HG02870 (cell line): Measurements from ENCODE around the gene PER2.
"Not testable (repeated sequence)": the region's sequence is repeated elsewhere in the genome, so short reads cannot be mapped to it uniquely, and the experiment has no call there.

Experiments used
- ATAC-seq: cut with Tn5 transposase; IDR thresholded peaks from one replicate; pipeline ENCODE4 v1.9.1; 2021; ENCODE audit warnings: mild to moderate bottlenecking, moderate library complexity; ENCODE audit not compliant: unreplicated experiment

The PER2 gene

GRCh38 chr2:238287737-238288649, at the start of gene PER2:
TSS of gene PER2 (minus strand) at chr2:238288610. CDS start at chr2:238277936, 10,674 bp downstream.
- ATAC-seq: peak; percentile 33

DNA sequence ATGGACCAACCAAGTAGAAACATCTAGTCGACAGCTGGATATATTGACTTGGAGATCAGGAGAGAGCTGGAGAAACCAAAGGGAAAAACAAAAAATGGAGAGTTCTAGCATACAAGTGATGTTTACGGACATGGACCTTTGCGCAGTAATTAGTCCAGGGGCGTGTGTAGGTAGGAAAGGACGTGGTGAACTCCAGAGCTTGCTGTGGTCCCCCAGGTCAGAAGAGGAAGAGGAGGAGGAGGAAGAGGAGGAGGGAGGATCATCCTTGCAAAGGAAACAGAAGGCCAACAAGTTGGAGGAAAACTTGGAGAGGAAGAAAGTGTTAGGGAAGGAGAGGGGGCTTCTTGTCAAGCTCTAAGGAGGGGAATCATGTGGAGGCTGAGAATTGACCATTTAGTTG, 49.4 kb upstream of the PER2 start:
- ATAC-seq: no peak

GRCh38 chr2:238336793-238337444, 48.5 kb upstream of the PER2 start:
- no peak for ATAC-seq

GRCh38 chr2:238336151-238336550, 47.7 kb upstream of the PER2 start:
- ATAC-seq: no peak

DNA sequence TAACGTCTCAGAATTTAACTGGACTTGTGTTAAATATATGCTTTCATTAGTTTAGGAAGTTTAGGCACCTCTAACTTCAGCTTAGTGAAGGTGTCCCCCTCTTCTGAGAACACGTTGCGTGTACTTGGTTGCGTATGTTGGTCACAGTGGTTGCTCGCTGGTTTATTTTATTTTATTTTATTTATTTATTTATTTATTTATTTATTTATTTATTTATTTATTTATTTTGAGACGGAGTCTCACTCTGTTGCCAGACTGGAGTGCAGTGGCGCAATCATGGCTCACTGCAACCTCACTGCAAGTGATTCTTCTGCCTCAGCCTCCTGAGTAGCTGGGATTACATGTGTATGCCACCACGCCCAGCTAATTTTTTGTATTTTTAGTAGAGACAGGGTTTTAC, 47.2 kb upstream of the PER2 start:
- ATAC-seq: not testable (repeated sequence)

- no peak for ATAC-seq
Measured at GRCh38 chr2:238334885-238335284, 46.5 kb upstream of the PER2 start.

DNA sequence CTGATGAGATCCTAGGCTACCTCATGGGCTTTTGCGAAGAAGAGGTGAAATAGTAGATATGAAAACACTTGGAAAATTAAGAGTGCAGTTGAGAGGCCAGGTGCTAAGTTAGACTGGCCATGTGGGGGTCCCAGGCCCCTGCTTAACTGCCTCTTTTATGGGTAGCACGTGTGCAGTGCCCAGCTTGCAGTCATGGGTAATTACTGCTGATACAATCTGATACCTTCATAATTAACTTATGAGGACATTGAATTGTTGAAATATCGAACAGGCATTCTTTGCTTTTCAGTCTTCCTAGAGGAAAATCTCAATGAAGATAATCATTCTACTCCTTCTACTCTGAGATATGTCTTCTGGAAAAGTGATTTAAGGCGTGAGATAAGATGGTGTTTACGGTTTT, 43.5 kb upstream of the PER2 start:
- no peak for ATAC-seq

- no peak for ATAC-seq
Measured at GRCh38 chr2:238330391-238330790, 42.0 kb upstream of the PER2 start.

DNA sequence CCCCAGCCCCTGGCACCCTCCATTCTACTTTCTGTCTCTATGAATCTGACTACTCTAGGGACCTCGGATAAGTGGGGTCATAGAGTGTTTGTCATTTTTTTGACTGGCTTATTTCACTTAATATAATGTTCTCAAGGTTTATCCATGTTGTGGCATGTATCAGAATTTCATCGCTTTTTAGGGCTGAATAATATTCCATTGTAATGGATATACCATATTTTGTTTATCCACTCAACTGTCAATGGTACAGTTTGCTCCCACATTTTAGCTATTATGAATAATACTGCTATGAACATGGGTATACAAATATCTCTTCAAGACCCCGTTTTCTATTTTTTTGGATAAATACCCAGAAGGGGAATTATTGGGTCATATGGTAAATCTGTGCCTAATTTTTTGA, 39.3 kb upstream of the PER2 start:
- no peak for ATAC-seq

- ATAC-seq: no peak
Measured at GRCh38 chr2:238326801-238327365, 38.5 kb upstream of the PER2 start.

GRCh38 chr2:238325694-238326093, 37.3 kb upstream of the PER2 start:
- no peak for ATAC-seq

DNA sequence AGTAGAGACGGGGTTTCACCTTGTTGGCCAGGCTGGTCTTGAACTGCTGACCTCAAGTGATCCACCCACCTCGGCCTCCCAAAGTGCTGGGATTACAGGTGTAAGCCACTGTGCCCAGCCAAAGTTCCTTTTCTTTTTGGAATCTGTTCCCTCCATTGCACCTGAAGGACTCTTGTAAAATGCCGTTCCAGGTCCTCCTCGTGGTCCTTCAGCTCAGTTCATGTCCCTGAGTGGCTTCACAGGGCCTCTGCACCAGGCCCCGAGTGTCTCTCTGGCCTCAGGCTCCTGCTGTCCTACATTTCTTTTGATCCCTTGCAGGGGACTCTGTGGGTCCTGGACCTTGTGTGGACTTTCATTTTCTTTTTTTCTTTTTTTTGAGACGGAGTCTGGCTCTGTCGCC, 35.8 kb upstream of the PER2 start:
- ATAC-seq: not testable (repeated sequence)

GRCh38 chr2:238322001-238322411, 33.6 kb upstream of the PER2 start:
- no peak for ATAC-seq

DNA sequence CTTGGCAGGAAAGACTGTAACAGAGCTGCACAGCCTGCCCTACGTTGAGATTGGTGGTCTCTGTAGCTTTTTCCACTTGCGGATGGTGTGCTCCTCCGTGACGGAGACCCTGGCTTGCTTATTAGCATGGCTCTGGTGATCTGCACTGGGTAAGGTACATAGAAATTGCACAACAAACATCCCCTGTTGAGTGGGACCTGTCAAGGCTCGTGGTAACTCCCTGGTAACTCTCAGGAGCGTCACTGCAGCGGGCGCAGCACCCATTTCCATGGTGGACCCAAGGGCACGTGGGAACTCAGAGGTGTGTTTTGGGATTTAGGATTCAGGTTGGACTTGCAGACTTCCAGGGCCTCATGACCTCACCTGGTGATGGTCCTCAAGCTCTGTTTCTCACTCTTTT, 33.1 kb upstream of the PER2 start:
- ATAC-seq: no peak

- ATAC-seq: peak; percentile 26
Measured at GRCh38 chr2:238320648-238321281, 32.4 kb upstream of the PER2 start.

DNA sequence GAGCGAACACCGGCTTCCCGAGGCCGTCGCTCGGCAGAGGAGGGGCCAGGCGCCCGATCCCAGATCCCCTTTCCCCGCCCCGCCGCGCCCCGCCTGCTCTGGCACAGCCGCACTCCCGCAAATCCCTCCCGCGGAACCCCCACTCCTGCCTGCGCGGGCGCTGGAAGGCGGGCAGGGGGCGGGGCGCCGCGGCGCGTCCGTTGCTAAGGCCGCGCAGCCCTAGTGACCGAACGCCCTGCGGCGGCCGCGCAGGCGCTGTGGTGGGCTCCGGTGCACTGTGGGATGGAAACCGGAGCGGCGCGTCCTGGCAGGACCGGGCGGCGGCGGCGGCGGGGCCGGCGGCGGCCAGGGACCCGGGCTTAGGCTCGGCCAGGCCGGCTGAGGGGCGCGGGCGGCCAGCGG, 31.8 kb upstream of the PER2 start, which contains the start of gene TRAF3IP1:
Gene TRAF3IP1, plus strand, starts transcription at position 273 of the 402 bp plus-strand sequence. CDS start 145 bp downstream, outside the sequence.
- ATAC-seq: peak; percentile 83

DNA sequence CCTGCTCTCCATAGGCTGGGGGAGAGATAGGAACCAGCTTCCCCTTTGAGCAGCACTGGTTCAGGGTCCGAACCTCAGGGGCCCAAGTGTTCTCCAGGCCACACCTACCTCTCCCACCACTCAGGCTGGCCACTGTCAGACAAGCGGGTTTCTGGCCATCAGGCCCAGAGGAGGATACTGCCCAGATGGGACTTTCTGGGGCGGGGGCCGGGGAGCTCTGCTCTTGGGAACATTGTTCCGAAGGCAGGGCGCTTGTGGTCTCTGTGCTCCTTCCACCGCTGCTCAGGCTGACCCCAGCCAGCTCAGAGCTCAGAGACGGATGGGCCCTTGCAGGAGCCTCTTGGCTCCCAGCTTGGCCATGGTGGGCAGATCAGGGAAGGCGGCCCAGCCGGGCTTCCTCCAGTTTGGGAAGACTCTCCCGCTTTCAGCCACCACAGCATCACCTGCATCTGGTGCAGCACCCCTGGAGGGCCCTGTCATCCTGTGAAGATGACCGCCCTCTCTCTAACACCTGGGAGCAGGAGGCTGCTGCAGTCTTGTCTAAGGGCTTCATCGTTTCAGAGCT, 26.7 kb upstream of the PER2 start:
- no peak for ATAC-seq

- ATAC-seq: no peak
Measured at GRCh38 chr2:238314576-238314975, 26.2 kb upstream of the PER2 start.

GRCh38 chr2:238313991-238314350, 25.6 kb upstream of the PER2 start:
- ATAC-seq: no peak

GRCh38 chr2:238313289-238313990, 25.0 kb upstream of the PER2 start:
- ATAC-seq: no peak
